HG03139 (cell line): Measurements from ENCODE around the gene CRABP1.

Experiments used
- ATAC-seq: cut with Tn5 transposase; IDR thresholded peaks from one replicate; pipeline ENCODE4 v1.9.1; 2021; ENCODE audit not compliant: unreplicated experiment

The CRABP1 gene

DNA sequence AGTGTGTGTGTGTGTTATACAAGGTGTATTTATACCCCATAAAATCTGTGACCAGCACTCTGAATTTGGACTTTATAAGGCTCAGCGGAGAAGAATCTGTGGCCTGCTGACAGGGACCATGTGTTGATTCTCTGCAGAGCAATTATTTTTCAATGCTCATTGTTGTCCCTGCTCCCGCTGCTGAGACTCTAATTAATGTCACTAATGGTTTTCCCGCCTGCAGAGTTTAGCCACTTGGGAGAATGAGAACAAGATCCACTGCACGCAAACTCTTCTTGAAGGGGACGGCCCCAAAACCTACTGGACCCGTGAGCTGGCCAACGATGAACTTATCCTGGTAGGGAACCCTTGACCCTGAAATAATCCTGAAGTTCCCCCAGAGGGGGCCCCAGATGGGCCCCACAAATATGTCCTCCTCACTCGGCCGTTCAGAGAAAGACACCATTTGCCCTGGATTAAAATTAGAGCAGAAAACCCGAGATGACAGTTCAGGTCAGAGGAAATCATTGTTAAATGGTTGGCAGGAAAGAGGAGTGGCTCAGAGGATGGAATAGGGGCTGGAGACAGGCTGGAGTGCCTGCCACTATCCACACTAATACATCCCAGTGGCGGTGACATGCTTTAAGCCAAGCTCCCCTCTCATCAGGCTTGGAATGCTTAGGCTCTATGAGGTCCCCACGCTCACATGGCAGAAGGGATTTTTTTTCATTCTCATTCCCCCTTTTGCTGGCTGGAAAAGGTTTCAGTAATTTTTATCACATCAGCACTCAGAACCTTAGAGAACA lies 3.3 kb downstream of the CRABP1 start:
- no peak for ATAC-seq

DNA sequence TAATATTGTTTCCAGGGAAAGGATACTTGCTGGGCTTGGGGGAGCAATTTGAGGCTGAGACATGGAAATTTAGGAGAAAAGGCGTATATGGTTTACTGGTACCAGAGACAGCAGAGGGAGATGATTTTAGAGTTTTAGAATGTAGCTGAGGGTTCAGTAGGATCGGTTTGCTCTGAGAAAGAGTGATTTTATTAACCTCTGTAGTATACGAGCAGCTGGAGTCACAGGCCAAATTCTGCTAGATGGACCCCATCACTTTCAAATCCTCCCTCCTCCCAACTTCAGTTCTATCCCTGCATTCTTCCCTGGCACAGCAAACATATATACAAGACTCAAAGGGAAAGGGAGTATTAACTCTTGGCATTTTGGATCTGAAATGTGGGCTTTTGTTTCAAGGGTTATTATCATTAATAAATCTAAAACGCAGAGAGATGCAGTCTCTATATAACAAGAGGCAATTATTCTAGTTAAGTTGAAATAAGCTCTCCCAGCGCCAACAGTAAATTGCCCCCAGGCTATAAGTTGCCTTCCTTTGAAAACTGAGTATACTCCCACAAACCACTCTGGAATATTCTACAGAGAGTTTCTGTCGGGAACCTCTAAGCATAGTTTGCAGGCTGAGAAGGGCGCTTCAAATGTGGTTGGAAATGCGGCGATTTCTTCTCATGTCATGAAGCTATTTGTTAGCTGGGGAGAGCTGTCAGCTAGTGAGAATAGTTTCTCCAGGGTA lies 5.4 kb downstream of the CRABP1 start:
- ATAC-seq, result no peak

DNA sequence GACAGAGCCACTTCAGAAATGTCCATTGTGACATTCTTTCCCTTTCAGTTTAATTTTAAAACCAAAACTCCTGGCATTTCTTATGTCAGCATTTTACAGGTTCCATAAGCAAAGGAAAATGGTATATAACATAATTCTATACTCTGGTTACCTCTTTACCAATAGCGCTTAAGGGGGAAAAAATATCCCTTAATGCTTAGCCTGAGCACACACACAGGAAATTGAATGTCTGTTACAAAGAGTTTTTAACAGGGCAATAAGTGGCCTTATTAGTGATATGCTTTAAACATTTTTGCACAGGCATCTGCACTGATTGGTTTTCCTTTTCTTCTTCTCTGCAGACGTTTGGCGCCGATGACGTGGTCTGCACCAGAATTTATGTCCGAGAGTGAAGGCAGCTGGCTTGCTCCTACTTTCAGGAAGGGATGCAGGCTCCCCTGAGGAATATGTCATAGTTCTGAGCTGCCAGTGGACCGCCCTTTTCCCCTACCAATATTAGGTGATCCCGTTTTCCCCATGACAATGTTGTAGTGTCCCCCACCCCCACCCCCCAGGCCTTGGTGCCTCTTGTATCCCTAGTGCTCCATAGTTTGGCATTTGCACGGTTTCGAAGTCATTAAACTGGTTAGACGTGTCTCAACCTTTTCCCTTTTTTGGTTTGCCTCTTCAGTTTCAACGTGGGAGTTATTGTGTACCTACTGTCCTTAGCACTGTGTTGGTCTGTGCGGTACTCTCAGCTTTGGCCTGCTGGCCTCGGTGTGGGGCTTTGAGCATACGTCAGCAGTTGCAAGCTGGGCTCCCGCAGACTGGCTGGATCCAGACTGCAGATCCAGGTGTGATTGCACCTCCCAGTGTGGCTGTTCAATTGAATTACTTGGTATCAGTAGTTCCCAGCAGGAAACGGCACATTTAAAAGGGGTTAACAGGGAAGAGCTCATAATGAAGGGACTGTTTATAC lies 7.7 kb downstream of the CRABP1 start:
- no peak for ATAC-seq

DNA sequence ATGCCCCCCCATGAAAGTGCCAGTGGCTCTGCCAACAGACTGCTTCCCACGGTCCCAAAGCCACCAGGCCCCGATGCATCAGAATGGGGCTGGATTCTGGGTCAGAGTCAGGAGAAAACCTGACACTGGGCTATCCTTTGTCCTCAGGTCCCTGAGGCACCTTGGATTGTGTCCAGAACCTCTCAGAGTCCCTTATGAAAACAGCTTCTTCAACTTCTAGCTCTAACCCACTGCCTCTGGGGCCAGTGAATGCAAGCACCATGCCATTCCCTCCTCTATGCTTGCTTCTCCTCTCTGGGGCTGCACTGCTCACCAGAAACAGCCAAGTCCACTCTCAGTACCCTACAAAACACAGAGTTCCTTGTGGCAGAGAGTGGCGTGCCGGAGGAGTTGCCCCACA lies 9.9 kb downstream of the CRABP1 start:
- no peak for ATAC-seq

DNA sequence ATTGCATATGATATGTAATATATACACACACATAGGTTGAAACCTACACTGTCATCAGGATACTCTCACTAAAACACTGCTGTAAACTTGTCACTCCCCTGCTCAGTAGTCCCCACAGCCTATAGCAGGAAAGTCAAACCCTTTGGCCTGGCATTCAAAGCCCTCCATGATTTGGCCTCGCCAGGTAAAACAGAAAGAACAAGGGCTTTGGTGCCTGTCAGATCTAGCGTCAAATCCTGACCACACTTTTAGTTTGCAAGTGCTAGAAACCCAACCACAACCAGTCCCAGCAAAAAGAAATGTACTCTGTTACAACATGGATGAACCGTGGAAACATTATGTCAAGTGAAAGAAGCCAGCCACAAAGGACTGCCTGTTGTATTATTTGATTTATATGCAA lies 11.4 kb downstream of the CRABP1 start:
- ATAC-seq, result no peak

DNA sequence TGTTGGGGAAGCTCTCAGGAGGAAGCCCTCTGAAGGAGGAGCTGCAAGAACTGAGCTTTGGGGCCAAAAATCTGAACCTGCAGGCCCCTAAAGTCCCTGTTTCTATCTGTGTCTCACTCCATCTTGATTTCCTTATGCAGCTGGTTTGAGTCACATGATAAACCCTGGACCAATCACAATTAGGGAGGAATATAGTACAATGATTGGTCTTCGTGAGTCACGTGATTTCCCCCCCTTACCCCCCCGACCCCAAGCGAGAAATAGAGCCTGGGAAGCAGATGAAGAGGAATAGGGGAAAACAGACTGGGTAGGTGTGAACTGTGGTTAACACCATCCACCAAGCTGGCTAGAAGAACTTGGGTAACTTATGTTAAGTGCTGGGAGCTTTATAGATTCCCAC lies 12.9 kb downstream of the CRABP1 start:
- no peak for ATAC-seq

DNA sequence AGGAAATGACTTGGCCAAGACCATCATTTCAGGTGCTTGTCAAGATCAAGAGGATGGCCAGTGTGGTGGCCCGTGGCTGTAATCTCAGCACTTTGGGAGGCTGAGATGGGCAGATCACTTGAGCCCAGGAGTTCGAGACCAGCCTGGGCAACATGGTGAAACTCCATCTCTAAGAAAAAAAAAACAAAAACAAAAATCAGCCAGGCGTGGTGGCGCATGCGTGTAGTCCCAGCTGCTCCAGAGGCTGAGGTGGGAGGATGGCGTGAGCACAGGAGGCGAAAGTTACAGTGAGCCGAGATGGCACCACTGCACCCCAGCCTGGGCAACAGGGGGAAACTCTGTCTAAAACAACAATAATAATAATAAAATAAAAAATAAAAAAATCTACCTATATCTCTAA lies 15.0 kb downstream of the CRABP1 start:
- ATAC-seq, result no peak

DNA sequence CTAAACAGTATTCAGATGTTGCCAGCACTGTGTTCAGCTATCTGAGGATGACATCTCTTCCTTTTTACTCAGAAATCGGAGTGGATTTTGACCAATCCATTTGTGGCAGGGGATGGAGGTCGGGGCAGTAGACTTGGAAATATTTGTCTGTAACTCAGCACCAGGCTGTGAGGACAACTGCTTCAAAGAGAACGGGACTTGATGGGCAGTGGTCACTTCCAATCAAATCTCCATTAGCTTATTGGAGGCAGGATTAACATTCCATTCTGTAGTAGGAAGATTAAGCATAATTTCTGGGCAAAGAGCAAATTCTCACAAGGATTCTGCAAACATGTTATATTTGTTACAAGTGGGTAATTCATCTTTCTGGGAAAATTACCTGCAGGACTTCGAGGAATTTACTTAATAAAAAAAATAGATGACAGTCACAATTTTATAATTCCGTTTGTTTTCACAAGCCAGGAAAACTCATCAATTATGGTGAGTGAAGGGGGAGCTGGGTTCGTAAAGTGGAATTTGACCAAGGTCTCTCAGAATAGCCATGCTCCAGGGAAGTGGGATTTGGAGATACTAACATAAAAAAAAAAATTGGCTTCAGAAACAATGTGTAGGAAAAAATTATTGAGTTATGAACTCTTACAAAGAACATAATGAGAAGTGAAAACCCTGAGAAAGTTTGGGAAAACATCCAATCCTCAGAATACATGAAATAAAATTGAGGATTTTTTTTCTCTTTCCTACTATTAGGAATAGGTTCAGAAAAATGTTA lies 18.1 kb downstream of the CRABP1 start:
- ATAC-seq, result no peak

DNA sequence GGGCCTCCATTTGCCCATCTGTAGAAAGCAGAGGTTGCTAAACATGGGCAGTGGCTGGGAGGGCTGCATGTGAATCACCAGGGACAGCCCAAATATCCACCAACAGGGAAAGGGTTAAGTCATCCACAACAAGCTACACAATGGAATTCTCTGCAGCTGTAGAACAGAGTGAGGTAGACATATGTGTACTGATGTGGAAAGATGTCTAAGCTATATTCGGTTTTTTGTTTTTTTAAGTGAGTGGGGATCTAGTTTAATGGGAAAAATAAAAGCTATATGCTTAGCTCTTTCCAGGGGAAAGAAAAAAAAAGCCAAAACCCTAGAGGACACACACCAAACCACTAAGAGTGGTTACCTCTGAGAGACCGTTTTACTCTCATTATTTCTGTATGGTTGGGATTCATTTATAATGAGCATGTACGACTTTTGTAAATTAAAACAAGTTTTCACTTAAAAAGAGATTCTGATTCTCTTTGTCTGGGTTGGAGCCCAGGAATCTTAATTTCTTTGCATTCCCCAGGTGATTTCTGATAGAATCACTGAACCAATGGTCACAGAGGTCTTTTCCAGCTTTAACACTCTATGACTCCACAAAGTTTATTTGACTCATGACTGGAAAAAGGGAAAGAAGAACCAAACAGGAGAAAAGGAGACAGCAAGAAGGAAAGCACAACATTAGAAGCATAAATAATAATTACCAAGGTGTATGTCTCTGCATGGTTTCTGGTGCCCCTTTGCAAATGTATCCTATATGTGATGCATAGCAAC lies 19.1 kb downstream of the CRABP1 start:
- no peak for ATAC-seq

DNA sequence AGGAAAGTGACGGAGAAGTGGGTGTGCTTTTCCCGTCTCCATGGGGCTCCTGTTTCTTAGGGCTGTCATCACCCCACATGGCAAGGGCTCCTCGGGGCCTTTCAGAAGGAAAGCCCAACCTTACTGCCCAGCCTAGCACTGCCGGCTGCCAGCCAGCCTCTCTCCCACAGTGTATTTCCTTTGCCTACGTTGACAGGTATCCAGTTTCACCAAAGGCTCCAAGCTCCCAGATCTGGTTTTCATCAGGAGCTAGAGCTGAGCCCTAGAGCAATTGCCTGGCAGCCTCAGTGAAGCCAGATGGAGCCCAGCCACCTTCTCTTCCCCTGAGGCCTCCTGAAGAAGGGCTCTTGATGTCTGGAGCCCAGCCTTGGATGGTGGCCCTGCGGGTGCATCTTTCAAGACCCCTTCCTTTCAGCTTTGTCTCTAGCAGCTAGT lies 20.2 kb downstream of the CRABP1 start:
- no peak for ATAC-seq

DNA sequence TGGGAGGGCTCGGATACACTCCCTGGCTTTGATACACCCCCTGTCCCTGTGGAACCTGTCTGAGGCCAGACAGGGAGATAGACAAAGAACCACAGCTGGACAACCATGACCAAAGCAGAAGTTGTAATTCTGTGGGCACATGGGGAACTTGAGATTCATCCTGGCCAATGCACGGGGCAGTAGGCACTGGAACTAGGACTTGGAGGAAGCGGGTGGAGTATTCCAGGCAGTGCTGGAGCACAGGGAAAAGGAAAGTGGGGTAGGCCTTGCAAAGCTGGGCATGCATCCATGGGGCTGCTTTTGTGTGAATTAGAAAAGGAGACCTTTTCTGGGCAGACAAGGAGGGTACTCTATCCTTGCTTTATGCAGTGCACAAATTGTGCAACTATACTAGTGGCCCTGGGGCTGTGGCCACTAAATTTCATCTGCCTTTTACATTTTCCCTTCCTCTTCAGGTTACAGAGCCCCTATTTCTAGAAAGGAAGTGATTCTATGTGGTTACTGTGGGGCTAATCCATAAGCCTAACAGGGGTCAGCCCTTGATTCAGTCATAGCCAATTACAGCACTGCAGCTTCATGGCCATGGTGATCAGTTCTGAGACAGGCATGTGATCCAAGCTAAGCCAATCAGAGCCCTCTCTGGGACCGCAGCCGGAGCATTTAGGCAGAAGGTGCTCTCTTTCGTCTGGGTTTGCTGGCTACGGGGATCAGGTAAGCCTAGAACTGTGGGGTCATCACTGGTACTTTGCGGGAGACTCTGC lies 21.0 kb downstream of the CRABP1 start:
- no peak for ATAC-seq

DNA sequence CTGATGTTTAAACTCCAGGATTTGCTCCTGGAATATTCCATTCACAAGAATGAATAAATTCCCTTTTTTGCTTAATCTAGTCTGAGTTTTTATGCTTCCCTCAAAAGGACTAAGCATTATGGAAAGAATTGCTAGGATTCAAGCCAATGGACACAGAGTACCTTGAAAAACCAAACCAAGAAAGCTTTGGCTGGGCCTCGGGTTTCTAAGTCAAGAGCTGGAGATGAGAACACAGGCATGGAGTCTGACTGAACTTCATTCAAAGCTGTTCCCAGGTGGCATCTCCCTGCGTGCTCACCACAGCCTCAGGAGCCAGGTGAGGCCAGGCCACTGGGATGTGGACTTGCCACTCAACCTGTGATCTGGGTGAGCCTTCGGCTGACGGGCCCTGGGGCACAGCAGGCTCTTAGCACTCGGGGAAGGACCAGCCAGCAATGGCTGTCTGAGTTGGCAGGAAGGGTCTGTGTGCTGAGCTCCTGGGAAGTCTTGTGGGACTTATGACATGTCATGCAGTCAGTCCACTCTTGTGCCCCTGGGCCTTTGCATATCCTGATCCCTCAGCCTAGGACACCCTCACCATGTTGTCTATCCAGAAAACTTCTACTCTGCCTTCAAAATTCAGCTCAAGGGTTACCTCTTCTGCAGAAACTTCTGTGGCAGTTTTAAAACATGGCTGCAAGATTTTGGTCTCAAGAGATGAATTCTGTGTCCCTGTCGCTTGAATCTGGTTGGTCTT lies 21.8 kb downstream of the CRABP1 start:
- no peak for ATAC-seq

DNA sequence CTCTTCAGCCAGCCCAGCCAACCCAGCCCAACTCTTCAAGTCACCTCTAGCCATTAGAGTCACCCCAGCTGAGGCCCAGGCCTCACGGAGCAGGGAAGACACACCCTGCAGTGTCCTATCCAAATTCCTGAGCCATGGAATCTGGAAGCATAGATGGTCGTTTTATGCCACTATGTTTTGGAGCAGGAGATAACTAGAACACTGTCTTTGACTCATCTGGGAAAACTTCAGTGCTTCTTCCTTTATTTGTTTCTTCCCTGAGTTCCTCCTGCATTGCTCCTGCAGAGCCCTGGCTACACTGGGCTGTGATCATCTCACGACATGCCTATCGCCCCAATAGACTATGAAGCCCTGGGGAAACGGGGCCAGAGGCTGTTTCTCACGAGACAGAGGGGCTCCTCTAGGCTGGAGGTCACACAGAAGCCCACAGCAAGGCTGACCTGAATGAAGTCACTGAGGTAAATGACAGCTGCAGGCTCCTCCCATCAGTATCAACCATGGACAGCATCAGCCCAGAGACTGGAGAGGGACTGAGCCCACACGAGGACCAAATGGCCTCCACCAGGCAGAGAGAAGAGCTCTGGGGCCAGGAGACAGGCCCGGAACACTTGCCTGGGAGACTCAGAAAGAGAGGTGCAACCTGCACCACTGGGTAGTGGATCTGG lies 22.7 kb downstream of the CRABP1 start:
- no peak for ATAC-seq

DNA sequence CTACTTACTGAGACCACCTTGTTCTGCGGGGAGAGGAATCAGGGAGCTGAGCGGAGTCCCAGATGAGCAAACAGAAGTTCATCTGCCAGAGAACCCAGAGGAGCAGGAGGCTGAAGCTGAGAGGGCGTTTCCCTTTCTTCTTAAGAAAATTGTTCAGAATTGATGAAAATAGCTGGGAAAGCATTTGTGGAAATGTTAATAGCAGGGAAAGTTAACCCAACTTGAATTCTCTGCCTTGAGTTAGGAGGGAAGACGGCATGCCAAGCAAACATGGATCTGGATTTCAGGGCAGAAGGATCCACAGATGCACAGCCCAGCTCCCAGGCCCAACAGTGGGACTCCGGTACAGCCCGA lies 23.2 kb downstream of the CRABP1 start:
- ATAC-seq, result no peak

DNA sequence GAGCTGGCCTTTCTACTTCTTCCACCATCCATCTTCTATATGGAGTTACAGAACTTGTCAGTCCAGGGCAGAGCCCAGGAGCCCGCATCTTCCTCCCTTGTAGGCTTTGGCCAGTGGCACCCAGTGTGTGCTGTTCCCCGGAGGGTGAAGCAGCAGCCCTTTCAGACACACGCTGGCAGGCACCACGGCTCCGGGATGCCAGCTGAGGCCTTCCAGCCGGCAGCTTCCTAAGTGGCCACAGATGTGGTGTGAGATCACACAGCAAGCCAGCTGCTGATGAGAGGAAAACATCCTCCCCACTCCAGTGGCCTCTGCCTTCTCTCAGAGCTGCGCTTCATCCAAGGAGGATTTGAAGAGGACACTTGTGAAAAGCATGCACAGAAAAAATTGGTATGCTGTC lies 24.1 kb downstream of the CRABP1 start:
- no peak for ATAC-seq

DNA sequence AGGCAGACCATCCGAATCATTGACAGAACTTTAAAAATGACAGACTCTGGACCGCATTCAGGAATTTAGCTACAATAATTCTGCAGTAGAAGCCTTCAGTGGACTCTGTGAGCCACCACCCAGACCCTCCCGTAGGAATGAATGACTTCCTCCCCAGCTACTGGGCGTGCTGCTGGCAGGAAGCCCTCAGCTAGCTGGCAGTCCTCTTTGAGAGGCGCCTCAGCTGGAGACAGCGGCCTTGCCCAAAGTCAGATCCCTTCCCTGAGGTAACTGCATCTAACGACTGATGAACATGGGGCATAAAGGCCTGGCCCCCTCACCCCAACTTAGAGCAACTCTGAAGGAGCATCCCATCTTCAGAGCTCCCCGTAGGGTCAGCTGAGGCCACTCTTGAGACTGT lies 25.8 kb downstream of the CRABP1 start:
- no peak for ATAC-seq

DNA sequence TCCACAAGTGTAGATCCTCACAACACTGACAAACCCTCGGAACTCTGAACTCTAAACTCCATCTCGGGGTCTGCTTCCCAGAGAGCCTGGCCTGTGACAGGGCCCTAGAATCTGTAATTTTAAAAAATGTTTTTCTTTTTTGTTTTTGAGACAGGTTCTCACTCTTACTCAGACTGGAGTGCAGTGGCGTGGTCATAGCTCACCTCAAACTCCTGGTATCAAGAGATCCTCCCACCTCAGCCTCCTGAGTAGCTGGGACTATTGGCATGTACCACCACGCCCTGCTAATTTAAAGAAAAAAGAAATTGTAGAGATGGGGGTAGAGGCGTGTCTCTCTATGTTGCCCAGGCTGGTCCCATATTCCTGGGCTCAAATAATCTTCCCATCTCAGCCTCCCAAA lies 26.2 kb downstream of the CRABP1 start:
- no peak for ATAC-seq

DNA sequence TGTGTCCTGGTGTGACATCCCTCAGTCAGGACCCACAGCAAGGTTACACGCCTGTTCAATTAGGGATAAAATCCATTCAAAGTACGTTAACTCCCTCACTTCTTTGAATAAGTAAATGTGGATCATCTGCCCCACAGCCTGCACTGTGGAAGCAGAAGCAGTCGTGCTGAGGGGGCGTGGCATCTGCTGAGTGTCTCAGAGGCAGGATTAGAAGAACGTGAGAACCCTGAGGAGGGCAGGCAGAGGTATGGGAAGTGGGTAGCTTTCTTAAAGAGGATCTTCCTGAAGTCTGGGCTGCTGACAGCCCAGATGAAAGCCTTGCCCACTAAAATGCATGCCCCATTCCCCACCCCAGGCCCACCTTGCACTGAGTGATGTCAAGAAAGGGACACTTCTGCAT lies 28.5 kb downstream of the CRABP1 start:
- ATAC-seq, result no peak
